Measurements from ENCODE around the gene IGFBPL1.
"Not testable (repeated sequence)": the region's sequence is repeated elsewhere in the genome, so short reads cannot be mapped to it uniquely, and the experiment has no call there.

Gene IGFBPL1

GRCh38 chr9:38394416-38394815 lies 29.8 kb downstream of the IGFBPL1 start:
- no peak for DNase-seq

- DNase-seq: no peak
Observed at GRCh38 chr9:38393128-38393796, 31.0 kb downstream of the IGFBPL1 start.

GRCh38 chr9:38392235-38393127 lies 31.8 kb downstream of the IGFBPL1 start, which contains the start of gene ALDH1B1:
TSS of gene ALDH1B1 (plus strand) at chr9:38392702. CDS start at chr9:38395749, 3,047 bp downstream.
- DNase-seq: peak; percentile 81

GRCh38 chr9:38391278-38392118 lies 32.8 kb downstream of the IGFBPL1 start:
- DNase-seq: no peak

- DNase-seq: no peak
Observed at GRCh38 chr9:38390851-38391250, 33.4 kb downstream of the IGFBPL1 start.

- DNase-seq: no peak
Observed at GRCh38 chr9:38390442-38390841, 33.8 kb downstream of the IGFBPL1 start.

- DNase-seq: no peak
Observed at GRCh38 chr9:38389313-38389712, 34.9 kb downstream of the IGFBPL1 start.

GRCh38 chr9:38388283-38389223 lies 35.7 kb downstream of the IGFBPL1 start:
- no peak for DNase-seq

GRCh38 chr9:38387751-38388150 lies 36.5 kb downstream of the IGFBPL1 start:
- DNase-seq: no peak

- no peak for DNase-seq
Observed at GRCh38 chr9:38387066-38387465, 37.2 kb downstream of the IGFBPL1 start.

- no peak for DNase-seq
Observed at GRCh38 chr9:38386319-38386895, 37.8 kb downstream of the IGFBPL1 start.

- DNase-seq: no peak
Observed at GRCh38 chr9:38385896-38386295, 38.4 kb downstream of the IGFBPL1 start.

GRCh38 chr9:38384990-38385848 lies 39.0 kb downstream of the IGFBPL1 start:
- DNase-seq: no peak

GRCh38 chr9:38382141-38382540 lies 42.1 kb downstream of the IGFBPL1 start:
- no peak for DNase-seq

GRCh38 chr9:38380872-38381534 lies 43.3 kb downstream of the IGFBPL1 start:
- no peak for DNase-seq

GRCh38 chr9:38380230-38380871 lies 43.9 kb downstream of the IGFBPL1 start:
- no peak for DNase-seq

GRCh38 chr9:38377336-38378083 lies 46.7 kb downstream of the IGFBPL1 start:
- not testable (repeated sequence) for DNase-seq

GRCh38 chr9:38376021-38376670 lies 48.1 kb downstream of the IGFBPL1 start:
- DNase-seq: no peak

Data from midbrain (tissue), 1 donor.